Testis (tissue), 2 donors: ENCODE results near the gene LRFN4.

ENCODE experiments used
- POLR2A ChIP-seq: fragments of 450-650 bp; IDR thresholded peaks from one replicate; pipeline ENCODE4 v1.6.1; 2017; ENCODE audit warnings: antibody characterized with exemption, mild to moderate bottlenecking, moderate library complexity
- TF ChIP-seq, protein P1 (sequence below), 3 experiments: fragments of 450-650 bp in 2 of 3; fragments of 200-600 bp in 1 of 3; sonication (generic) in 1 of 3; IDR thresholded peaks; one replicate each; pipeline ENCODE4 v1.5.1; 2016 to 2019; ENCODE audit warnings: antibody characterized with exemption in 3 of 3, mild to moderate bottlenecking in 2 of 3, moderate library complexity in 1 of 3

DNA sequence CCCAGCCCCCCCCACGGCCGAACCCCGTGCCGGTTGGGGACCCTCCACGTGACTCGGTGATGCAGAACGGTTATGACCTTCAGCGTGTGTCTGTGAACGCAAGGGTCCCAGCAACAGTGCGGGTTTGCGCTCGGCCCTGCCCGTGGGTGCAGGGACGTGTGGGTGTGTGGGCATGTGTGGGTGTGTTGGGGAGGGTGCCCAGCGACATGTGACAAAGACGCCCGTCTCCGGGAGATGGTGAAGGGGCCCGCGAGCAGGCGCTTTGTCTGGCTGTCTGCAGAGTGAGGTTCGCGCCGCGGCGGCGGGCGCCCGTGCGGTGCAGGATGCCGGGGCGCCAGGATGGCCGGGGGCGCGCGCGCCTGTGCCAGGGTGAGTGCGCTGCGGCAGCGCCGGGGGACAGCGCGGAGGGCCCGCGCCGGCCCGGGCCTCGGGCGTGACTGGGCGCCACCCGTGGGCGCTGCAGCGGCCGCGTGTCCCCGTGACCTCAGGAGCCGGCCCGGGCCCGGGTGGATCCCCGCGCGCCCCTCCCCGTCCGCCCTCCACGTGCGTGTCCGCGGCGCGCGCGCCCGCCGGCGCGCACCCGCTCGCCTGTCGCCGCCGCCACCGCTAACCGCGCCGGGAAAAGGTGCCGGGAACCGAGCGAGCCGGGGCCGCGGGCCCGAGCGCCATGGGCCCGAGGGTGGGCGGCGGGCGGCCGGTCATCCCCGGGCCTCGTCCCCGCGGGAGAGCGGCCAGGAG is at the start of gene LRFN4:
- TF ChIP-seq, protein P1, sequence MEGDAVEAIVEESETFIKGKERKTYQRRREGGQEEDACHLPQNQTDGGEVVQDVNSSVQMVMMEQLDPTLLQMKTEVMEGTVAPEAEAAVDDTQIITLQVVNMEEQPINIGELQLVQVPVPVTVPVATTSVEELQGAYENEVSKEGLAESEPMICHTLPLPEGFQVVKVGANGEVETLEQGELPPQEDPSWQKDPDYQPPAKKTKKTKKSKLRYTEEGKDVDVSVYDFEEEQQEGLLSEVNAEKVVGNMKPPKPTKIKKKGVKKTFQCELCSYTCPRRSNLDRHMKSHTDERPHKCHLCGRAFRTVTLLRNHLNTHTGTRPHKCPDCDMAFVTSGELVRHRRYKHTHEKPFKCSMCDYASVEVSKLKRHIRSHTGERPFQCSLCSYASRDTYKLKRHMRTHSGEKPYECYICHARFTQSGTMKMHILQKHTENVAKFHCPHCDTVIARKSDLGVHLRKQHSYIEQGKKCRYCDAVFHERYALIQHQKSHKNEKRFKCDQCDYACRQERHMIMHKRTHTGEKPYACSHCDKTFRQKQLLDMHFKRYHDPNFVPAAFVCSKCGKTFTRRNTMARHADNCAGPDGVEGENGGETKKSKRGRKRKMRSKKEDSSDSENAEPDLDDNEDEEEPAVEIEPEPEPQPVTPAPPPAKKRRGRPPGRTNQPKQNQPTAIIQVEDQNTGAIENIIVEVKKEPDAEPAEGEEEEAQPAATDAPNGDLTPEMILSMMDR (IDR thresholded peaks at IDR 0.05) = no peak
- no peak for TF ChIP-seq POLR2A
